Measurements from ENCODE around the gene PEX5L.

The PEX5L gene

GRCh38 chr3:180004542-180004941 lies 32.2 kb downstream of the PEX5L start:
- no peak for DNase-seq

GRCh38 chr3:180002006-180002405 lies 34.7 kb downstream of the PEX5L start:
- DNase-seq, result no peak

GRCh38 chr3:180000500-180000899 lies 36.2 kb downstream of the PEX5L start:
- no peak for DNase-seq

GRCh38 chr3:179995406-179995805 lies 41.3 kb downstream of the PEX5L start:
- DNase-seq, result no peak

DNA sequence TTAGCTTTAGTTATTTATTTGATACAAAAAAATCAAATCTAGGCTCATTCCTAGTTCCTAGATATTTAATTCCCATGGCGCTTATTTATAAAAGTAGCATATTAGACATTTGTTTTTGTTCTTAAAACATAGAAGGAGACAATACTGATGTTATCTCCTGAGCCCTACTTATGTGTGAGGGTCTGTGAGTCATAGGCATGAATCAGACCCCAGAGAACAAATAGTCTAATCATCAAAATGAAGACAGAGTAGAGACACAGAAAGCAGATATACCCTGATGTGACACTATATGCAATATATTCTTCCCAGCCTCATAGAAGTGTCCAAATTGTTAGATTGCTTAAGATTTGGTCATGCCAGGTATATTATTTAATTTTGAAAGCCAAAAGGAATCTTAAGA lies 44.9 kb downstream of the PEX5L start:
- DNase-seq, result no peak

GRCh38 chr3:179991104-179991503 lies 45.6 kb downstream of the PEX5L start:
- DNase-seq, result no peak

DNA sequence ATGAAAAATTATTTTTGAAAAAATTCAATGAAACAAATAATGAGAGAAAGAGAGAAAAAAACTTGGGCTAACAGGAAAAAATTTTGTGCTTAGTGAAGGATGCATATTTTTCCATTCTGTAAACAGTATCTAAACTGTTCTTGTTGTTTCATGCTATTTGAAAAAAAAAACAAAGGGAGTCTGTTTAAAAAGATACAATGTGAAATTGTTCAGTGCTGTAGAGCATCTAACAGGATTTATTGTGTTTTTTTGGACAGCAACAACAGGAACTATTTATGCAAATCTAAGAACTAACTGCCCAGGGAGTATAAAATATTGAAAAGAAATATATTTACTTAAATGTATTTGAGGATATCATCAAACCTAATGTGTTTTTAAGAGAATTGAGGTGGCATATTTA lies 55.1 kb downstream of the PEX5L start:
- peak in 1 of 2 donors; percentile 95 for DNase-seq

DNA sequence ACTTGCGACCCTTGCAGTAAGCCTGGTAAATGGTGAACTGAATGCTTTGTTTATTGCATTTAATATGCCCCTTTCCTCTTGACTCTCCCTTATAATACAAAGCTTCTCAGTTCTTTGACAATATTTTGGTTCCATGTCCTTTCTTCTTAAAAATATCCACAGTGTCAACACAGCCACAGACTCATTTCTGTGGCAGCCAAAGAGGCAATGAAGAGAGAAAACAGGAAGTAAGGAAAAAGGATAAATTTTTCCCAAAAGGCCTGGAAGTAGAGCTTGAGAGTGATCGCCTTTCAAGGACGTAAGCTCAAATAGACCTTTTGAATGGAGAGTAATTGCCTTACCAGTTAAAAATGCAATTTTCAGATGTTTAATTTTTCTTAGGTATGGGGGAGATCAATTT lies 59.4 kb downstream of the PEX5L start:
- no peak for DNase-seq

DNA sequence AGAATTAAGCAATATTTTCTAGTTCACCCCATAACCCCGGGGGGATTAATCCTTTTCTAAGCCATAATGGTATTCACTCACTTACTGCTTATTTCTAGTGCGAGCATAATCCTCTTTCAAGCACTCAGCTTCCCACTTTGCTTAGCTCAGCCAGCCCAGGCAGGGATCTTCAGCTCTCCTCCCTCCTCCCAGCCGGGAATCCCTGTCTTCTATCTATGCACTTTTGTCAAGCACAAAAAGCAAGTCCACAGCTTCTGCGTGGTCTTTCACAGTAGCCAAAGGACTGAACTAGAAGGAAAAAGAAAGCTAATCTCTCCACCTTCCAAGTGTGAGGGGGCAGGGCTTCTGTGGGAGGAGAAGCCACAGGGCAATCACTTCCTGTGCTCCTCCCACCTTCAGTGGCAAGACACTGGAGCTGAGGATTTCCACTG lies 62.8 kb downstream of the PEX5L start:
- peak; percentile 42 to 66 for DNase-seq

DNA sequence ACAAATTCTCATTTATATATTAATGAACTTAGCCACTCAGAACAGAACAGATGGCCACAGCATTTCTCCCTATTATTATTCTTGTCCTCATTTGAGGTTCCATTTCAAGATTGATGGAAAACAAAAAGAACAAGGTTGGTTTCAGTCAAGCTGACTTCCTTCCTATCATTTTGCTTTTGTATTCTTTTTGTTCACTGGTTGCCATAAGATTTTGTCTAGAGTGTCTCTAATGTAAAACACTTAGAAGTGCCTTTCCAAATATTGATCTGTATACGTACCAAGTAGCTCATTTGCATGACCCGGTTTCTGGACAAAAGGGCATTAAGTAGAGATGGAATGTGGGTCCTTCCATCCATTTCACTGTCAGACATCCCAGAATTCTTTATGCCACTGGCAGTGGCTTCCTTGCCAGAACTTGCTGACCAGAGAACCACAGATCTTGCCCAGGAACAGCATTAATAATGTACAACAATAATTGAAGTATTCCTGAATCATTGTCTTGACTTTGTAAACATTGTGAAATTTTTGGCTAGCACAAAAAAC lies 63.8 kb downstream of the PEX5L start:
- no peak for DNase-seq

GRCh38 chr3:179971280-179971679 lies 65.5 kb downstream of the PEX5L start:
- DNase-seq, result peak in 1 of 2 donors; percentile 57

- no peak for DNase-seq
These were observed 66.0 kb downstream of the PEX5L start for GRCh38 chr3:179970746-179971145.

DNA sequence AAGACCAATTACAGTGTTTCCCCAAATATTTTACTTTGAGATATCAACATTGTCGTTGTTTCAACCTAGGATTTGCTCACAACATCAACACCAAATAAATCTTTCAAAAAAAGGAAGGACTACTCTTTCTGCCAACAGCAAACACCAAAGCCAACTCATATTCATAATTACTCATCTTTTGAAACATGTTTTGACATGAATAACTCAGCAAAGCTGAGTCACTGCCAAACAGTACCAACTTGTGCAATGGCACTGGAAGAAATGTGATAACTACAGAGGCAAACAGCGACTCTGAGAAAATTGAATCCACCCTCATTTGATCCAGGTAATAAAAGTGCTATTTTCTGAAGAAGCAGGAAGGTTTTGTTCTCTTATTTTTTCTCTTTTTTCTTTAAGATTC lies 67.2 kb downstream of the PEX5L start:
- DNase-seq, result peak in 1 of 2 donors; percentile 45

DNA sequence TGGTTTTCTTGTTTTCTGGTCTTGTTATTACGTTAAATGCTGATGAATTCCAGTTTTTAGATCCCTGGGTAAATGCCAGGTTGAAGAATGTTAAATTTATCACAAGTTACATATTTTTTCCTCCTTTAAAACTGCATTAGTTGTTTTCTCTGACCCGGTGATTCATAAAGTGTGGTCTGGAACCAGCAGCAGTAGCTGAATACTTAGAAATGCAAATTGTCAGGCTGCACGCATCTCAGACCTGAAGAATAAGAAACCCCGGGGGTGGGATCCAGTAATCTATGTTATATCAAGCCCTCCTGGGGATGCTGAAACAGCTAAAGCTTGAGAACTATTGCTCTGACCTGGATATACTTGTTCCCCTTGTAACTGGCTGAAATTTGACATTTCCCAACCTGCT lies 69.1 kb downstream of the PEX5L start:
- DNase-seq, result no peak

DNA sequence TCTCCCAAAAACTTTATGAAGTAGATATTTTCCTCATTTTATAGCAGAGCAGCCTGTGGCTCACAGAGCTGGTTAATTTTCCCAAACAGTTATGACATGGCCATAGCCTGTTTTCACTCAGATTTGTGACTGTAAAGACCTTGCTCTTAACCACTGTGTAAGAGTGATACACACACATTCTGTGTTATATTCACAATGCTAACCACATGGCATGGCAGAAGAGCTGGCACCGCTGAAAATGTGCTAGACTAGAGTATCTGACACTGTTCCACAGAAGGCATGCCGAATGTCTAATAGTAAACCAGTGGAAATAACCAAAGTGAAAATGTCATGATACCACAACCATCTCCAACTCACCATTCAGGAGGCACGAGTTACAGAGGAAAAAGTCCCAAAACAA lies 71.8 kb downstream of the PEX5L start:
- DNase-seq, result no peak

- no peak for DNase-seq
These were observed 73.9 kb downstream of the PEX5L start for GRCh38 chr3:179962629-179963387.

DNA sequence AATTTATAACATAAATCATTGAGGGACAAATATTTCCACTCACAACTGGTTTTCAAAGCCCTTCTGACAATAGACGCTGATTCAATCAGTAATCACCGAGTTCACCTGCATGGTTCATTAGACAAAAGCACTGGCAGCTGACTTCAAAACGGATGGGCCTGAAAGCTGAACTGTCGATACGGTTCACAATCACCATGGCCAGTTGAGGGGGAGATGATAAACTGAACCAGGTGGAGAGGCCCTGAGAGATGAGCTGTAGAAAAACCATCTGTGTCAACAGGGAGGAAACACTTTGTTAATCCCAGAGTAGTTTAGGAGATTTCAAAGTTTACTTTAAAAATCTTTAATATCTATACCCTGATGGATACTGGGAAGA lies 75.0 kb downstream of the PEX5L start:
- DNase-seq, result no peak

- no peak for DNase-seq
These were observed 75.5 kb downstream of the PEX5L start for GRCh38 chr3:179961071-179961702.

- no peak for DNase-seq
These were observed 78.0 kb downstream of the PEX5L start for GRCh38 chr3:179958759-179959158.

DNA sequence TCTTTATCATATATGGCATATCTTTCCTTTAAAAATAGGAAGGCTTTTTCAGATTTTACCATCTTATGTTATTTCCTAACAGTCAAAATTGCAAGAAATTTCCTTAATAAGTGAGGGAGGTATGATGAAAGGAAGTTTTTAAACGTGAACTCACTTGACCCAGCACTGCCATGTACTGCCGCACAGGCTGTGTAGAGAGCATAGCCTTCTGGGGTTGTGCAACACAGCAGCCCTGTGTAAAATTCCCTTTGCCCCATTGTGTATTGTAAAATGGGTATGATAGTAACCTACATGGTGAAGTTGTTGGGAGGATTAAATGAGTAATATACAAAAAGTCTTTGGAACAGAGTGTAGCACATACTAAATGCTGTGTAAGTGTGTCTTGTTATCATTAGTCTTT lies 78.6 kb downstream of the PEX5L start:
- no peak for DNase-seq

DNA sequence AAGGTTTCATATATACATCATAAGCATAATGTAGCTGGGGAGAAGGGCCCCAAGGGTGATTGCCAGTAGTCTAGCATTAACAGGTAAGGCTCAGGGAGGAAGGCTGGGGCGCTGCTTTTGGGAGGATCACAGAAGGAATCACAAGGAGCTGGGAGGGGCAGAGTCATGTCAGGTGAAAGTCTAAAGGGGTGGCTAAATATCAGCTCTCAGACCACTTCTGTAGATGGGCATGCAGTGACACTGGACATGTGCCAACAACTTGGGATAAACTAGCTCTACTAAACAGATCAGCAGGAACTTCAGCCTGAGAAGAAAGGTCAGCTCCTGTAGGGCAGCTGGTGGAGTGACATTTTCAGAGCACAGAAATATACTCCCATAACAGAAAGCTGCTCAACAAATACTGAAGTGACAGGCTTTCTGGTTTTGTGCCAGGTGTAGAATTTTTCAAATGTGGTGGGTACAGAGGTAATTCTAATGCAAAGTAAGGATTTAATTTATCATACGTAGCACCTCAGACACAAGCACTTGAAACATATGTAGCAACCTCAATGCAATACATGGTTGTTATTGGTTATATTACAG lies 79.4 kb downstream of the PEX5L start:
- DNase-seq, result no peak

DNA sequence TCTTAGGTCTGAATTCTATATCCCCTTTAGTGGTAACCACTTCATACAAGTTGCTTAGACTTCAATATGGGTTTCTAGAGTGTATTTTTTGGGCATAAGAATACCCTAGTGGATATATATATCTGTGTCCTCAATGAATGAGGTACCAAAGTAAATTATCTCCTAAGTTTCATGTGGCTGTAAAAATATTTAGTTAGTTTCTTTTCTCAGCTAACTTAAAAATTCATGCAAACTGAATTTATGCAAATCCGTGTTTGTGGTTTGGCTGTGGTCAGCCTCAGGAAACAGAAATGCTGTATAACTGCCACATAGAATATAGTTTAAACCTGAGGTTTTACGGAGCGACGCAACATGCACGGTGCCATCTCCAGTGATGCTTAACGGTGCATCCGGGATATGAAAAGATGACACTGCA lies 80.3 kb downstream of the PEX5L start:
- no peak for DNase-seq

- DNase-seq, result no peak
These were observed 80.9 kb downstream of the PEX5L start for GRCh38 chr3:179955809-179956208.

DNA sequence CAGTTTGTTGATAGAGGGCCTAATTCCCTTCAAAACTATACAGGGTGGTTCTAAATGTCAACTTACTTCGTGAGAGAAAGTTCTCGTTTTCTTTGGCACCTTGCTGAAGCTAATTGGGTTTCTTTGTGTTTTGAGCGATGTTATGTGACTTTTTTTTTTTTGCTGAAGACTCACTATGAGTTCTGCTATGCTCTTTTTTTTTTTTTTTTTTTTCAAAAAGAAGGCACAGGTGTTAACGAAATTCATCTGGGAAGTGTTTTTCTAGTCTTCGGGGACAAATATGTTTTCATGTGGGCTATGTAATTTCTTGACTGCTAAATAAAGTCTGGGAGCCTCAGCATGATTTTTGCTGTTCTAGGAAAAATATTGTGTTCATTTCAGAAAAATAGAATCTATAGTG lies 81.5 kb downstream of the PEX5L start:
- no peak for DNase-seq
